ENCODE results near the gene NAB2. TPM values are rescaled to one million over a fixed set of nuclear protein-coding genes. Genes with fewer than 3 reads are reported as not detected.

NAB2 gene
- total RNA-seq, 1 donor from 2014 or later: 30.7 TPM

GRCh38 chr12:57106021-57106708, 17.3 kb downstream of the NAB2 start:
- TF ChIP-seq, protein P1, sequence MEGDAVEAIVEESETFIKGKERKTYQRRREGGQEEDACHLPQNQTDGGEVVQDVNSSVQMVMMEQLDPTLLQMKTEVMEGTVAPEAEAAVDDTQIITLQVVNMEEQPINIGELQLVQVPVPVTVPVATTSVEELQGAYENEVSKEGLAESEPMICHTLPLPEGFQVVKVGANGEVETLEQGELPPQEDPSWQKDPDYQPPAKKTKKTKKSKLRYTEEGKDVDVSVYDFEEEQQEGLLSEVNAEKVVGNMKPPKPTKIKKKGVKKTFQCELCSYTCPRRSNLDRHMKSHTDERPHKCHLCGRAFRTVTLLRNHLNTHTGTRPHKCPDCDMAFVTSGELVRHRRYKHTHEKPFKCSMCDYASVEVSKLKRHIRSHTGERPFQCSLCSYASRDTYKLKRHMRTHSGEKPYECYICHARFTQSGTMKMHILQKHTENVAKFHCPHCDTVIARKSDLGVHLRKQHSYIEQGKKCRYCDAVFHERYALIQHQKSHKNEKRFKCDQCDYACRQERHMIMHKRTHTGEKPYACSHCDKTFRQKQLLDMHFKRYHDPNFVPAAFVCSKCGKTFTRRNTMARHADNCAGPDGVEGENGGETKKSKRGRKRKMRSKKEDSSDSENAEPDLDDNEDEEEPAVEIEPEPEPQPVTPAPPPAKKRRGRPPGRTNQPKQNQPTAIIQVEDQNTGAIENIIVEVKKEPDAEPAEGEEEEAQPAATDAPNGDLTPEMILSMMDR (IDR thresholded peaks at IDR 0.05): no peak
- Mint-ChIP-seq H3K4me3 (ENCODE audit: unreplicated experiment) (no peak overlapping the region), H3K27me3 (ENCODE audit: low read depth) (no peaks in the 10 kb centered on the region), H3K9me3 (ENCODE audit: low read depth) (no peaks in the 10 kb centered on the region), H3K4me1 (ENCODE audit: low read depth) (peaks cover 25% of the 10 kb centered on the region), H3K36me3 (ENCODE audit: low read depth) (peaks cover 23% of the 10 kb centered on the region), H3K27ac (ENCODE audit: unreplicated experiment) (no peak overlapping the region)
- DNase-seq (ENCODE audit: low spot score): no peak

- DNase-seq (ENCODE audit: low spot score): no peak
- no peaks in the 10 kb centered on the region for H3K9me3 Mint-ChIP-seq (ENCODE audit: low read depth)
- H3K4me1 Mint-ChIP-seq (ENCODE audit: low read depth): peaks cover 38% of the 10 kb centered on the region
- no peak overlapping the region for H3K4me3 Mint-ChIP-seq (ENCODE audit: unreplicated experiment)
- H3K27ac Mint-ChIP-seq (ENCODE audit: unreplicated experiment): no peak overlapping the region
- peaks cover 23% of the 10 kb centered on the region for H3K36me3 Mint-ChIP-seq (ENCODE audit: low read depth)
- H3K27me3 Mint-ChIP-seq (ENCODE audit: low read depth): no peaks in the 10 kb centered on the region
- TF ChIP-seq, protein P1 (IDR thresholded peaks at IDR 0.05): no peak
Measured at GRCh38 chr12:57107456-57108155, 18.7 kb downstream of the NAB2 start.

DNA sequence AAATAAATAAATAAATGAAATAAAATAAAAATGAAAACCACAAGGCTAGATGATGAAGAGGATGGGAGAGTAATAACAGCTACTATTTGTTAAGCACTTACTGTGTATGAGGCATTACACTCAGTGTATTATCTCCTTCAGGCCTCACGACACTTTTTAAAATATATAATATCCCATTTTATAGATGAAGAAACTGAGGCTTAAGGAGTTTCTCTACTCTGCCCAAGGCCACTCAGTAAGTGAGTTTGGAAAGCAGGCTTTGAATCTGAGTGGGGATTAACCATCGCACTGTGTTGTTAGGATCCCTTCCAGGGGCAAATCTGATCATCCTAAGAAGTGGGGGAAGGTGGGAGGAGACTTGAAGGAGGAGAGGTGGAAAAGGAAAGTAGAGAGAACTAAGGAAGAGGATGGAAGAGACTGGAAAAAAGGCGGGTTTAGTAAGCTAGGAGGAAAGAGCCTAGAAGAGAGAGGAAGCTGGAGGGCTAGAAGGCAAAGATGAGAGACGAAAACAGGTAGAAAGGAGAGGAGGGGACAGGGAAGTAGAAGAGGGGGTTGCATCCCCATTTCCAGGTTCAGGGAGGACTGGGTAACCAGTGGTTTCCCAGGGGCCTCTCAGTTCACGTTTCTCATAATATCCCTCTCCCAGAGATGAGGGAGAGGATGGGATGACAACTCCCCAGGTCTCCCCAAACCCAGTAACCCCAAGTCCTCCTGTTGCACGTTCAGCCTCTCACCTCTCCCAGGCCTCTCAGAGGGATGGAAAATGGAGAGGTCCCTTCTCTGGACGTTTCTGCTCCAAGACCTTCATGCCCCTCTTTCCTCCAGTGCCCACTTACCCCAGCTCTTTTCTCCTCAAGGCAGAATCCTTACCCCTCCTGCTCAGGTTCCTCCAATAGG, 20.5 kb downstream of the NAB2 start:
- H3K27ac Mint-ChIP-seq (ENCODE audit: unreplicated experiment): peak overlapping the region; percentile 99
- TF ChIP-seq, protein P1 (IDR thresholded peaks at IDR 0.05): no peak
- H3K4me1 Mint-ChIP-seq (ENCODE audit: low read depth): peaks cover 41% of the 10 kb centered on the region
- H3K9me3 Mint-ChIP-seq (ENCODE audit: low read depth): no peaks in the 10 kb centered on the region
- peak overlapping the region; percentile 89 for H3K4me3 Mint-ChIP-seq (ENCODE audit: unreplicated experiment)
- peaks cover 18% of the 10 kb centered on the region for H3K36me3 Mint-ChIP-seq (ENCODE audit: low read depth)
- no peaks in the 10 kb centered on the region for H3K27me3 Mint-ChIP-seq (ENCODE audit: low read depth)
- DNase-seq (ENCODE audit: low spot score): no peak

DNA sequence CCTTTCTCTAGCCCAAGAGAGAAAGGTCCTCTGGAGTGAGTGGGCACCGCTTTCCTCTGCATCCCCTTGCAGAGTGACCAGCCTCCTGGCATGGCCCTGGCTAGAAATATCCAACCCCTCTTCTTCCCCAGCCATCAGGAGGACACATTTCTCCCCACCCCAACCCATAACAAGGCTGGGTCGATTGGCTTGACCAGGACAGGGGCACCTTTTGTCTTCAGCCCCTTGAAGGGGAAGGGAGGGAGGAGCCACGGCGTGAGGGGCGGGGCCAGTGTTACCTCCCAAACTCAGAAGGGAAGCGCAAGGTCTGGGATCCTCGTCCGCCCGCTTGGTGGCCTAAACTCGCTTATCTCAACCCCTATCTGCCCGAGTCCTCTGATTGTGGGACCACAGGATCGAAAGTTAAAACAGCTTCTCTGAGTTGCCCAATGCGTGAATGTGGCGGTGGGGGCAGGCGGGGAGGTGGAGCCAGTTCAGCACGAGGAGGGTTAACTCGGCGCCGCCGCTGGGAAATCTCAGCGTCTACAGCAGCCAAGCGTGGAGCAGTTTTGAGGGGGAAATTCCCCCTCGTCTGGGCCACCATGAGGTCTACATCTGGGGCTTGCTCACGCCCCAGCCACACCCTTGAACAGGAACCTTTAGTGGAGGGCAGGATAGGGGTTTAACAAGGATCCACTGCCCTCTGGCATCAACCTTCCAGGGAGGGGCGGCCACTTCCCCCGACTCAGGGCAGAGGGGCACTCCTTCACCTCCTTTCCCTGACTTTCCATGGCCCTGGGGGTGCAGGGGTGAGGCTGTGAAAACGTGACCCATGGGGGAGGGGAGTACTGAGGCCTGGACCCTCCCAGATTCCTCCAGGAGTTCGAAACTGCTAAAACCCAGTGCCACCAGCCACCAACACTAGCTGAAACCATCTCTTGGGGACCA, 21.5 kb downstream of the NAB2 start:
- DNase-seq (ENCODE audit: low spot score): no peak
- H3K27ac Mint-ChIP-seq (ENCODE audit: unreplicated experiment): peak overlapping the region; percentile 99
- H3K9me3 Mint-ChIP-seq (ENCODE audit: low read depth): no peaks in the 10 kb centered on the region
- H3K4me1 Mint-ChIP-seq (ENCODE audit: low read depth): peaks cover 41% of the 10 kb centered on the region
- H3K4me3 Mint-ChIP-seq (ENCODE audit: unreplicated experiment): peak overlapping the region; percentile 89
- H3K36me3 Mint-ChIP-seq (ENCODE audit: low read depth): peaks cover 12% of the 10 kb centered on the region
- no peaks in the 10 kb centered on the region for H3K27me3 Mint-ChIP-seq (ENCODE audit: low read depth)
- TF ChIP-seq, protein P1 (IDR thresholded peaks at IDR 0.05): peak; percentile 18
